ENCODE measurements around the gene MCHR1.

DNA sequence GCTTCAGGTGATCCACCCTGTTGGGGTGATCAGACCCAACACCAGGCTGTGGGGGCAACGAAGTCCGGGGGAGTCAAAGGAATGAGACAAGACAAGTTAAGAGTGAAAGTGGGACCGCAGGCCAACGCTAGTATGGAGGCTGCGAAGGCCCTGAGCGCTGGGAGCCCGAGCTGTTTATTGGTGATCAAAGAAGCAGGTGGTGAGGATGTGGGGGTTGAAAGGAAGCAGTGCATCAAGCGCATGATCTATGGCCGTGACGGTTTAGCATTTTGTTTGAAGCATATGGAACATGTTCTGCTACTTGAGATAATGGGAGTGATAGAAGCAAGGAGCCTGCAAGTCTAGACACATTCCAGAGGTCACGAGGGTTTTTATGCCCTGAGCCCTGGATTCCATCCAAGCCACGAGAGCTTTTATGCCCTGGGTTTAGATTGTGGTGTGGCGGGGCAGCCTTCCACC is 49.5 kb downstream of the MCHR1 start:
- TF ChIP-seq, protein P1, sequence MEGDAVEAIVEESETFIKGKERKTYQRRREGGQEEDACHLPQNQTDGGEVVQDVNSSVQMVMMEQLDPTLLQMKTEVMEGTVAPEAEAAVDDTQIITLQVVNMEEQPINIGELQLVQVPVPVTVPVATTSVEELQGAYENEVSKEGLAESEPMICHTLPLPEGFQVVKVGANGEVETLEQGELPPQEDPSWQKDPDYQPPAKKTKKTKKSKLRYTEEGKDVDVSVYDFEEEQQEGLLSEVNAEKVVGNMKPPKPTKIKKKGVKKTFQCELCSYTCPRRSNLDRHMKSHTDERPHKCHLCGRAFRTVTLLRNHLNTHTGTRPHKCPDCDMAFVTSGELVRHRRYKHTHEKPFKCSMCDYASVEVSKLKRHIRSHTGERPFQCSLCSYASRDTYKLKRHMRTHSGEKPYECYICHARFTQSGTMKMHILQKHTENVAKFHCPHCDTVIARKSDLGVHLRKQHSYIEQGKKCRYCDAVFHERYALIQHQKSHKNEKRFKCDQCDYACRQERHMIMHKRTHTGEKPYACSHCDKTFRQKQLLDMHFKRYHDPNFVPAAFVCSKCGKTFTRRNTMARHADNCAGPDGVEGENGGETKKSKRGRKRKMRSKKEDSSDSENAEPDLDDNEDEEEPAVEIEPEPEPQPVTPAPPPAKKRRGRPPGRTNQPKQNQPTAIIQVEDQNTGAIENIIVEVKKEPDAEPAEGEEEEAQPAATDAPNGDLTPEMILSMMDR (IDR thresholded peaks at IDR 0.05), result no peak
- no peak for TF ChIP-seq EZH2phosphoT487 (IDR thresholded peaks at IDR 0.05)
